GM13977 (cell line): ENCODE results near the gene LRP5.

Experiments
- DNase-seq: peaks from one replicate; pipeline ENCODE4 v3.0.0; 2012; ENCODE audit warnings: low spot score
- in situ Hi-C: fragments of 300-500 bp; cut with MboI; formaldehyde crosslinking; loops from one replicate; pipeline ENCODE4 v1.12.0; 2022; ENCODE audit warnings: low sequenced_read_pairs, low pct_unique_long_range_greater_than_20kb, mixed read lengths, inconsistent platforms; ENCODE audit not compliant: unreplicated experiment
- TF ChIP-seq, protein P1 (sequence below): IDR thresholded peaks from 2 replicates; pipeline ENCODE4 v1.5.1; 2012; ENCODE audit warnings: mild to moderate bottlenecking, control low read depth; ENCODE audit not compliant: insufficient read depth; ENCODE audit errors: extremely low read depth, missing control alignments

Gene LRP5

DNA sequence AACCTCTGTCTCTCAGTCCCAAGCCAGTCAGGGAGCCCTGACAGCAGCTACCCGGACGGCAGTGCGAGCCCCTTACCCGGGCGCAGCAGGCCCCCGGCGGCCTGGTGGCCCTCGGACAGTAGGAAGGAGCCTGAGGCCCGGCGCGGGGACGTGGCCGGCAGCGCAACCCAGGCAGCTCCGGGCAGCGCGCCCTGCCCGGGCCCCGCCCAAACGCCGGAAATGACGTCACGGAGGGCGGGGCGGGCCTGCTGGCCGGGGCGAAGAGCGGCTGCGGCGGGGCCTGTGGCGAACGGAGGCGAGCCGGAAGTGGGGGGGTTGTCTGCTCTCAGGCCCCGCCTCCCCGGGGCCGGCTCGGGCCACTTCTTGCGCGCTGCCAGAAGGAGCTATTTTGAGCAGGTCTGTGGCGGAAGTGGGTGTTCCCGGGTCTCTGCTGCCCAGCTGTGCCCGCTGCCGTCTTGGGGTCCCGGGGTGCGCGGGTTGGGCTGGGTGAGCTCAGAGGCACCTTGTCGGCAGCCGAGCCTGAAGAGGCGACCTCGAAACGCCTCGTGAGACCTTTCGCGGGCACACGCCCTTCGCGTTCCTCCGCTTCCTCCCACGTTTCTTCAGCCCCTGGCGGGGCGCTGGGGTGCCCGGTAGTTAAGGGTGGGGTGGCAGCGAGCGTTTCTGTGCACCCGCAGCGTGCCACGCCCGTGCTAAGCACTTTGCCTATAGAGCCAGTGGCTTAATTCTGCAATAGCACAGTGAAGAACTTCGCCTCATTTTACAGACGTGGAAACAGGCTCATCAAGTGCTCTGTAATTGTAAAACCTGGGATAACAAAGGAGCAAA is 40.4 kb upstream of the LRP5 start, which contains the start of gene C11orf24:
C11orf24 (minus strand) TSS at position 193 of the 828 bp plus-strand sequence. CDS start 8,206 bp downstream, outside the sequence.
- DNase-seq: peak; percentile 99
- in situ Hi-C loops: no loop called here
- TF ChIP-seq, protein P1, sequence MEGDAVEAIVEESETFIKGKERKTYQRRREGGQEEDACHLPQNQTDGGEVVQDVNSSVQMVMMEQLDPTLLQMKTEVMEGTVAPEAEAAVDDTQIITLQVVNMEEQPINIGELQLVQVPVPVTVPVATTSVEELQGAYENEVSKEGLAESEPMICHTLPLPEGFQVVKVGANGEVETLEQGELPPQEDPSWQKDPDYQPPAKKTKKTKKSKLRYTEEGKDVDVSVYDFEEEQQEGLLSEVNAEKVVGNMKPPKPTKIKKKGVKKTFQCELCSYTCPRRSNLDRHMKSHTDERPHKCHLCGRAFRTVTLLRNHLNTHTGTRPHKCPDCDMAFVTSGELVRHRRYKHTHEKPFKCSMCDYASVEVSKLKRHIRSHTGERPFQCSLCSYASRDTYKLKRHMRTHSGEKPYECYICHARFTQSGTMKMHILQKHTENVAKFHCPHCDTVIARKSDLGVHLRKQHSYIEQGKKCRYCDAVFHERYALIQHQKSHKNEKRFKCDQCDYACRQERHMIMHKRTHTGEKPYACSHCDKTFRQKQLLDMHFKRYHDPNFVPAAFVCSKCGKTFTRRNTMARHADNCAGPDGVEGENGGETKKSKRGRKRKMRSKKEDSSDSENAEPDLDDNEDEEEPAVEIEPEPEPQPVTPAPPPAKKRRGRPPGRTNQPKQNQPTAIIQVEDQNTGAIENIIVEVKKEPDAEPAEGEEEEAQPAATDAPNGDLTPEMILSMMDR: no peak

DNA sequence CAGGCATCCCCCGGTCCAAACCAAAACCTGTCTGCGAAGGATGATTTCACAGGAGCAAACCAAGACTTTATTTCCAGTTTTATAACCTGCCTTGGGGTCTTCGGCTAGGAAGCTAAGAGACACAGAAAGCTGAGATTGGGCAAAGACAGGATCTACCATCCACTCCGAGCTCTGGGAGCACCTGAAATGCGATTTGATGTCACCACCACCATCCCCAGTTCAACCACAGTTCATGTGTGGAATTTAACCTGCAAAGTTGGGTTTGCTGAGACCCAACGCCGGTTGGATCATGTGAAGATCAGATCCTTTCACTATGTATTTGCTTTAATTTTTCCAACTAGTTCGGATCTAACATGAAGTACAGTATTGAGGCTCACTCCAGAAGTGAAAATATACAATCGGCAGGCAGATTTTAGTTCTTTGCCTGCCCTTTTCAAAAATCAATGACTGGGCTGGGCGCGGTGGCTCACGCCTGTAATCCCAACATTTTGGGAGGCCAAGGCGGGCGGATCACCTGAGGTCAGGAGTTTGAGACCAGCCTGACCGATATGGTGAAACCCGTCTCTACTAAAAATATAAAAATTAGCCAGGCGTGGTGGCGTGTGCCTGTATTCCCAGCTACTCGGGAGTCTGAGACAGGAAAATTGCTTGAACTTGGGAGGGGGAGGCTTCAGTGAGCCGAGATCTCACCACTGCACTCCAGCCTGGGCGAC is 39.2 kb upstream of the LRP5 start:
- peak; percentile 6 for DNase-seq
- TF ChIP-seq, protein P1: no peak
- in situ Hi-C loops: no loop called here

DNA sequence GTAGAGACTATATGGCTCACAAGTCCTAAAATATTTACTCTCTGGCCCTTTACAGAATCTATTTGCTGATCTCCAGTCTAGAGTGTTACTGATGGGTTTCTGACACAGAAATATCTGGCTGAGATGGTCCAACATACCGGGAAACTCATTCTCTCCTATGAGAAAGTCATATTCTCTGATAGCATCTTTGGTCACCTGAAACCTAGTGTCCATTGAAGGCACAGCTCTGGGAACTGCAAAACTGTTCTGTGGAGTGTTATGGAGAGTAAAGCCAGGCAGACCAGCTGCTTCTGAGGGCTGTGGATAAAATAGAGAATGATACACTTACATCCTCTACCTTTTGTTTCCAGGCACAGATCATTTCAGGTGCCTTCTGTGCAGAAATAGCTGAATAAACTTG is 38.1 kb upstream of the LRP5 start:
- TF ChIP-seq, protein P1: no peak
- in situ Hi-C loops: no loop called here
- peak; percentile 2 for DNase-seq

DNA sequence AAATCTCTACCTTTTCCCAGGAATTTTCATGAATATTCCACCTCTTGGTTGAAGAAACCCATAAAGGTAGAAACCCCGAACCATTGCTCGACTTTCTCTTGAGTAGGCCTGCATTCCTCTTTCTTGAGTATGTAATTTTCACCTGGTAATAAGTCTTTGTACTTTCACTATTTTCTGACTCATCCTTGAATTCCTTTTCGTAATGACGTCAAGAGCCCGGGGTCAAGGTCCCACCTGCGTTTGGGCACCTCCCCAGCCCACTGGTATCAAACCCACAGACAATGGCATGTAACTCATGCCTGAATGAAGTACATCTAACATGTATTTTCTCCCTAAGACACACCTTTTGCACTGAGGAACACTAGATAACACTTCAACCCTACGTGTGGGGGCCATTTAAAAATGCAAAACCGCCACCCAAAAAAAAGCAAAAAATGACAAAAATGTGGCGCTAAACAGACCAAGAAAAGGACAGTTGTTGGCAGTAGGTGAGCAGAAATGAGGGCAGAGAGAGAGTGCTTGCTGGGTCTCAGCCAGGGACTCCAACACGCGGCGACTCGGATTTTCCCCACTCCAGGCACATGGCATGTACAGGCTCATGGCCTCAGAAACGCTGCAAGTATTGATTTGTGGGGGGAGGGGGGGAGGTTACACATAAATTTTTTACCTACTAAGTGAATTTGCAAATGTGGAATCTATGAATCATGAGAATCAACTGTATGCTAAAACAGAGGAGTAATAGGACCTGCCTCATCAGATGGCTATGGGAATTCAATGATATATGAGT is 36.5 kb upstream of the LRP5 start:
- DNase-seq: no peak
- TF ChIP-seq, protein P1: no peak
- in situ Hi-C loops: no loop called here

DNA sequence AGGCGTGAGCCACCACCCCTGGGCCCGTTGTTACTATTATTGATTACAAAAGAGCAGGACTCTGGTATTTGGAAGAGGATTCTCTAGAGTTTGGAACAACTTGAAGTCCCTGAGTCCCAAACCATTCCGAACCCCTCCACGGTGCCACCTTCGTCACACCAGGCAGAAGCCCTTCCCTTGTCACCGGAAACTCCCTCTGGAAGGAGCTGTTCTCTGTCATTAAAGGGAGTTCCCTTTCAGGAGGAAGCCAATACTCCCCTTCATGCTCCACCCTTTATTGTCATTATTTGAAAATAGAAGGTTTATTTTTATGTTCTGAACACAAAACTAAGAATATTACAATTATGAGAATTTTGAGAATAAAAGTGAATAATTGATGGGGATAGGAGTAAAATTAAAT is 35.5 kb upstream of the LRP5 start:
- DNase-seq: no peak
- in situ Hi-C loops: no loop called here
- TF ChIP-seq, protein P1: no peak

DNA sequence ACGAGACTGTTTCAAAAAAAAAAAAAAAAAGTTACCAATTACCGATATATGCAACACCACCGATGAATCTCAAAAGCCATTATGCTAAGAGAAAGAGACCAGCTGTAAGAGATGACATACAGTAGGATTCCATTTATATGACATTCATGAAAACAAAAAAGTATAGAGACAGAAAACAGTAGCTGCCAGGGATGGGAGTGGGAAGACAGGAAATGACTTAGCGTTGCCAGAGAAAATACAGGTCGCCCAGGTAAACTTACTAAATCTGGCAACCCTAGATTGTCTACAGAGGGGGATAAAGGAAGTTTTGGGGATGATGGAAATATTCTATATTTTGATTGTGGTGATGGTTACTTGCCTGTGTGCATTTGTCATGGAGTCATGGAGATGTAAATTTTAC is 32.7 kb upstream of the LRP5 start:
- TF ChIP-seq, protein P1: no peak
- no peak for DNase-seq
- in situ Hi-C loops: no loop called here
